Measurements from ENCODE around the gene HIF1AN.

The HIF1AN gene

GRCh38 chr10:100522107-100522801, 13.5 kb upstream of the HIF1AN start:
- DNase-seq = no peak

GRCh38 chr10:100522945-100523344, 12.8 kb upstream of the HIF1AN start:
- DNase-seq = no peak

GRCh38 chr10:100524206-100524605, 11.5 kb upstream of the HIF1AN start:
- DNase-seq = no peak

- no peak for DNase-seq
Observed at GRCh38 chr10:100524638-100525037, 11.1 kb upstream of the HIF1AN start.

- DNase-seq = no peak
Observed at GRCh38 chr10:100528123-100528886, 7.4 kb upstream of the HIF1AN start.

- no peak for DNase-seq
Observed at GRCh38 chr10:100528921-100529474, 6.7 kb upstream of the HIF1AN start.

GRCh38 chr10:100529475-100530298, 6.1 kb upstream of the HIF1AN start, which contains the start of gene NDUFB8:
NDUFB8 (minus strand) TSS chr10:100529871; CDS start chr10:100529851, 20 bp downstream.
- peak; percentile 3 for DNase-seq

GRCh38 chr10:100531761-100532160, 4.0 kb upstream of the HIF1AN start:
- DNase-seq = no peak

GRCh38 chr10:100534726-100535125, 1.0 kb upstream of the HIF1AN start:
- DNase-seq = no peak

- DNase-seq = no peak
Observed at GRCh38 chr10:100535338-100535714, 417 bp upstream of the HIF1AN start.

GRCh38 chr10:100537475-100537874, 1.7 kb downstream of the HIF1AN start:
- DNase-seq = no peak

GRCh38 chr10:100544950-100545349, 9.2 kb downstream of the HIF1AN start:
- no peak for DNase-seq

- no peak for DNase-seq
Observed at GRCh38 chr10:100551196-100551595, 15.5 kb downstream of the HIF1AN start.

- DNase-seq = no peak
Observed at GRCh38 chr10:100551738-100552137, 16.0 kb downstream of the HIF1AN start.

GRCh38 chr10:100553929-100554328, 18.2 kb downstream of the HIF1AN start:
- DNase-seq = no peak

GRCh38 chr10:100554902-100555301, 19.2 kb downstream of the HIF1AN start:
- no peak for DNase-seq

GRCh38 chr10:100560248-100560647, 24.5 kb downstream of the HIF1AN start:
- no peak for DNase-seq

- no peak for DNase-seq
Observed at GRCh38 chr10:100561005-100561404, 25.3 kb downstream of the HIF1AN start.

GRCh38 chr10:100562008-100562672, 26.4 kb downstream of the HIF1AN start:
- DNase-seq = no peak

- no peak for DNase-seq
Observed at GRCh38 chr10:100565206-100565985, 29.7 kb downstream of the HIF1AN start.

GRCh38 chr10:100566561-100566960, 30.8 kb downstream of the HIF1AN start:
- no peak for DNase-seq

GRCh38 chr10:100567249-100567648, 31.5 kb downstream of the HIF1AN start:
- DNase-seq = no peak
